Esophagus squamous epithelium (tissue), 5 donors: ENCODE results near the gene NR6A1. TPM values are rescaled to one million over a fixed set of nuclear protein-coding genes. Genes with fewer than 3 reads are reported as not detected.
A peak's percentile ranks its signal among the peaks of the same experiment; 100 is the strongest.

Experiments used
- DNase-seq: peaks from one replicate; lab custom pipeline; 2025; lab: John Stamatoyannopoulos, UW
- H3K27ac ChIP-seq, 4 donors: fragments of 200-600 bp; sonication (generic); one replicate each; pipeline ENCODE4 v1.5.1; 2016 to 2019; ENCODE audit warnings: mild to moderate bottlenecking in 1 of 4
- H3K27me3 ChIP-seq, 4 donors: fragments of 200-600 bp; sonication (generic); 1 replicate in 3 of 4; 2 replicates in 1 of 4; pipeline versions ENCODE4 v1.5.1 to v1.6.0; 2017 to 2021; ENCODE audit warnings: antibody characterized with exemption in 1 of 4
- H3K36me3 ChIP-seq, 3 donors: fragments of 200-600 bp; sonication (generic); one replicate each; pipeline ENCODE4 v1.5.1; 2016 to 2019
- H3K4me1 ChIP-seq, 3 donors: fragments of 200-600 bp; sonication (generic); one replicate each; pipeline ENCODE4 v1.5.1; 2017 to 2019
- H3K4me3 ChIP-seq, 4 donors: fragments of 200-600 bp; sonication (generic); 1 replicate in 3 of 4; 2 replicates in 1 of 4; pipeline ENCODE4 v1.5.1; 2016 to 2019; ENCODE audit warnings: mild to moderate bottlenecking in 2 of 4, moderate library complexity in 1 of 4
- H3K9me3 ChIP-seq, 3 donors: fragments of 200-600 bp; sonication (generic); one replicate each; pipeline ENCODE4 v1.5.1; 2016 to 2019
- POLR2A ChIP-seq, 4 donors: fragments of 450-650 bp; IDR thresholded peaks; one replicate each; pipeline ENCODE4 v1.6.1; 2017; ENCODE audit warnings: antibody characterized with exemption in 4 of 4, mild to moderate bottlenecking in 4 of 4, moderate library complexity in 3 of 4
- WGBS, 2 donors: methylation state at CpG; one replicate each; pipeline ENCODE4 v1.1.5; 2018; 5-methylcytosine and 5-hydroxymethylcytosine counted together
- intact Hi-C: fragments of 100-400 bp; cut with DNase I; formaldehyde crosslinking; loops from one replicate; pipeline ENCODE4 v1.15.0; 2022
- total RNA-seq, 4 donors: library from RNA; depleted of rRNA; stranded (reverse); fragments of >200 nt; gene quantifications; one replicate each; pipeline ENCODE4 v1.1.0, GENCODE V29; 2016
- TF ChIP-seq, protein P1 (sequence below), 6 experiments: fragments of 450-650 bp in 4 of 6; fragments of 200-600 bp in 2 of 6; sonication (generic) in 2 of 6; IDR thresholded peaks; one replicate each; pipeline ENCODE4 v1.5.1; 2016 to 2019; ENCODE audit warnings: antibody characterized with exemption in 6 of 6, mild to moderate bottlenecking in 4 of 6, moderate library complexity in 4 of 6
- donor health status: DM: yes; HTN: yes; CAD: no.

The NR6A1 gene
- total RNA-seq, 4 donors from 2014 or later, result 1.9 to 4.0 (median 2.7) TPM

- Histone ChIP-seq H3K4me3 (no peak overlapping the region), H3K4me1 (no peaks in the 10 kb centered on the region), H3K27ac (no peak overlapping the region), H3K9me3 (no peaks in the 10 kb centered on the region), H3K36me3 (no peaks in the 10 kb centered on the region), H3K27me3 (peaks cover 0 to 85% (median 0%) of the 10 kb centered on the region in 4 donors)
- intact Hi-C loops, result no loop called here
- no peak for TF ChIP-seq POLR2A (IDR thresholded peaks at IDR 0.05)
- TF ChIP-seq, protein P1, sequence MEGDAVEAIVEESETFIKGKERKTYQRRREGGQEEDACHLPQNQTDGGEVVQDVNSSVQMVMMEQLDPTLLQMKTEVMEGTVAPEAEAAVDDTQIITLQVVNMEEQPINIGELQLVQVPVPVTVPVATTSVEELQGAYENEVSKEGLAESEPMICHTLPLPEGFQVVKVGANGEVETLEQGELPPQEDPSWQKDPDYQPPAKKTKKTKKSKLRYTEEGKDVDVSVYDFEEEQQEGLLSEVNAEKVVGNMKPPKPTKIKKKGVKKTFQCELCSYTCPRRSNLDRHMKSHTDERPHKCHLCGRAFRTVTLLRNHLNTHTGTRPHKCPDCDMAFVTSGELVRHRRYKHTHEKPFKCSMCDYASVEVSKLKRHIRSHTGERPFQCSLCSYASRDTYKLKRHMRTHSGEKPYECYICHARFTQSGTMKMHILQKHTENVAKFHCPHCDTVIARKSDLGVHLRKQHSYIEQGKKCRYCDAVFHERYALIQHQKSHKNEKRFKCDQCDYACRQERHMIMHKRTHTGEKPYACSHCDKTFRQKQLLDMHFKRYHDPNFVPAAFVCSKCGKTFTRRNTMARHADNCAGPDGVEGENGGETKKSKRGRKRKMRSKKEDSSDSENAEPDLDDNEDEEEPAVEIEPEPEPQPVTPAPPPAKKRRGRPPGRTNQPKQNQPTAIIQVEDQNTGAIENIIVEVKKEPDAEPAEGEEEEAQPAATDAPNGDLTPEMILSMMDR (IDR thresholded peaks at IDR 0.05), result no peak
- WGBS, 2 donors, result 65 to 70% methylated on average over 6 of the region's 6 CpGs
- DNase-seq, result no peak
Measured at GRCh38 chr9:124757616-124758015, 13.5 kb downstream of the NR6A1 start.

DNA sequence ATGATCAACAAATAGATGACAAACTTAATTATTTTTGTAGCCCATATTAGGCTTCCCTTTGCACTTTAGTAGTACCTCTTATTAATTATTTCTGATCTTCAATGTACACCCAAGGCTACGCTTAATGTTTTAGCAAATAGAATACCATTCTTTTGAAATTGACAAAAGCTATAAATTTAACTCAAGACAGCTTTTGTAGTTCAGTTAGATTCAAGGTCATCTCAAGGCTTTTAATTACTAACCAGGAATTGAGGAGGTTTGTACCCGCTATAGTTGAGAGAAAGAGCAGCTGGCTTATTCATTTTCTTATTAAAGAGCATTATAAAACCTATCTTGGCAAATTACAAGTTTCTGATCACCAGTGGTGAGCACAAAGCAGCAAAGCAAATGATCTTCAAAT lies 15.1 kb downstream of the NR6A1 start:
- TF ChIP-seq, protein P1 (IDR thresholded peaks at IDR 0.05), result no peak
- TF ChIP-seq POLR2A (IDR thresholded peaks at IDR 0.05), result no peak
- 91 to 98% methylated on average over 2 of the region's 2 CpGs for WGBS, 2 donors
- Histone ChIP-seq H3K27me3 (peaks cover 0 to 77% (median 0%) of the 10 kb centered on the region in 4 donors), H3K4me1 (no peaks in the 10 kb centered on the region), H3K4me3 (no peak overlapping the region), H3K36me3 (no peaks in the 10 kb centered on the region), H3K27ac (no peak overlapping the region), H3K9me3 (no peaks in the 10 kb centered on the region)
- intact Hi-C loops, result no loop called here
- no peak for DNase-seq

GRCh38 chr9:124755061-124755460 lies 16.1 kb downstream of the NR6A1 start:
- no peak overlapping the region for H3K27ac ChIP-seq
- H3K4me3 ChIP-seq, result no peak overlapping the region
- no peak for TF ChIP-seq POLR2A (IDR thresholded peaks at IDR 0.05)
- TF ChIP-seq, protein P1 (IDR thresholded peaks at IDR 0.05), result no peak
- no peaks in the 10 kb centered on the region for H3K4me1 ChIP-seq
- intact Hi-C loops, result no loop called here
- H3K36me3 ChIP-seq, result no peaks in the 10 kb centered on the region
- H3K27me3 ChIP-seq, result peaks cover 0 to 67% (median 0%) of the 10 kb centered on the region in 4 donors
- no peak for DNase-seq
- WGBS, 2 donors, result 62 to 63% methylated on average over 3 of the region's 3 CpGs
- H3K9me3 ChIP-seq, result no peaks in the 10 kb centered on the region

DNA sequence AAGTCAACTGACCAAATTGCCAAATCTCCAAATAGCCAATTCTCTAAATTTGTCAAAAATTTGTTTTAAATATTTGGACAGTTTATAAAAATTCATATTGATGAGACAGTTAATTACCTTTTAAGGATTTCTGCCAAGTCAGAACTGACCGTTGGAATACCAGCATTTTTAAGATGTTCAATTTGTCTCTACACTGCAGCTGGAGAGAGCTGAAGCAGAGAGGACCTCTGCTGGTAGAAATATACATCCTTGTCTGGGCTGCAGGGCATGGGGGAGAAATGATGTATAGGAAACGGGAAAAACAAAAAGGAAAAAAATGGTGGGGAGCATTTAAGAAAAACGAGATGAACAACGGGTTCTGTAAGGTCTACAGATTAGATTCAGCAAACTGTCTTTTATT lies 16.8 kb downstream of the NR6A1 start:
- H3K27ac ChIP-seq, result no peak overlapping the region
- no peaks in the 10 kb centered on the region for H3K4me1 ChIP-seq
- H3K9me3 ChIP-seq, result no peaks in the 10 kb centered on the region
- H3K36me3 ChIP-seq, result no peaks in the 10 kb centered on the region
- TF ChIP-seq POLR2A (IDR thresholded peaks at IDR 0.05), result no peak
- TF ChIP-seq, protein P1 (IDR thresholded peaks at IDR 0.05), result peak in 2 of 6 experiments; percentile 8 to 45
- H3K27me3 ChIP-seq, result peaks cover 0 to 60% (median 0%) of the 10 kb centered on the region in 4 donors
- no peak overlapping the region for H3K4me3 ChIP-seq
- 46 to 53% methylated on average over 4 of the region's 4 CpGs for WGBS, 2 donors
- DNase-seq, result no peak
- intact Hi-C loops, result no loop called here

DNA sequence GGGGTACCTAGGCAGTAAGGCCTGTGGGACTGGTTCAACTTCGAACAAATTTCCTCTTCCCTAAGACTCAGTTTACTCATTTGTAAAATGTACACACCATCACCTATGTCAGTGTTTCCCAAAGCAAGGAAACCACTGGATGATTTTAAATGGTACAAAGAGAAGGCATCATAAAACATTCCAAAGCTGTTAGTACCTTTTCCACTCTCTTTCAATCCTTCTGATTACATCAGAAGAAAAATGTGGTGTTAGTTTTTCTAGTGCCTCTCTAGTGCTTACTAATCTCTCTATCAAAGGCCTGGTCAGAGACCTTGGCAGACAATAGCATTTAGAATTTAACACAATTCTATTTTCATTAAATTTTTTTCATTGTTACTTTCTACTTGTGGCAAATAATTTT lies 18.1 kb downstream of the NR6A1 start:
- no peak overlapping the region for H3K27ac ChIP-seq
- no peak for DNase-seq
- H3K36me3 ChIP-seq, result no peaks in the 10 kb centered on the region
- WGBS, 2 donors, result 68 to 70% methylated on average over 1 of the region's 1 CpG
- TF ChIP-seq, protein P1 (IDR thresholded peaks at IDR 0.05), result no peak
- no peak for TF ChIP-seq POLR2A (IDR thresholded peaks at IDR 0.05)
- no peak overlapping the region for H3K4me3 ChIP-seq
- no peaks in the 10 kb centered on the region for H3K9me3 ChIP-seq
- intact Hi-C loops, result no loop called here
- no peaks in the 10 kb centered on the region for H3K4me1 ChIP-seq
- H3K27me3 ChIP-seq, result peaks cover 0 to 53% (median 0%) of the 10 kb centered on the region in 4 donors
